WI38 (cell line): ENCODE measurements around the gene SCAF4.

Experiments used
- H3K4me3 ChIP-seq: 2 replicates; pipeline ENCODE4 v1.5.1; 2011; ENCODE audit warnings: low read depth, mild to moderate bottlenecking, control low read depth, low read length
- TF ChIP-seq, protein P1 (sequence below): IDR thresholded peaks from 2 replicates; pipeline ENCODE4 v1.5.1; 2012; ENCODE audit warnings: low read depth, mild to moderate bottlenecking, control low read depth, low read length

SCAF4 gene

DNA sequence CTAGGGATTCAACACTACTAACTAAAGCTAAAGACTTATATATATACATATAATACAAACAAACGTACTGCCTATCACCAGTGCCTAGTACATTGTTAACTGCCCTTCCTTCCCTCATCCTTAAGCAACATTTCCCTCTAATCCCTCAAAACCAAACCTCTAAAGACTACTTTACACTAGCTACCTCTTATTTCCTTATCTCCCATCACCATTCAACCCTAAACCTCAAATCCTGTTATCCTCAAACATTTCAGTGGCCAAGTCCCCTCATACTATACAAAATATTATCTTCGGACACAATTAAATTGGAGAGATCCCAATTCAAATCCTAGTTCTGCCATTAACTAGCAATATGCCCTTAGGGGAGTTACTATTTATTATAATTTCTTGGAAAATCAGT is 3.7 kb downstream of the SCAF4 start:
- TF ChIP-seq, protein P1, sequence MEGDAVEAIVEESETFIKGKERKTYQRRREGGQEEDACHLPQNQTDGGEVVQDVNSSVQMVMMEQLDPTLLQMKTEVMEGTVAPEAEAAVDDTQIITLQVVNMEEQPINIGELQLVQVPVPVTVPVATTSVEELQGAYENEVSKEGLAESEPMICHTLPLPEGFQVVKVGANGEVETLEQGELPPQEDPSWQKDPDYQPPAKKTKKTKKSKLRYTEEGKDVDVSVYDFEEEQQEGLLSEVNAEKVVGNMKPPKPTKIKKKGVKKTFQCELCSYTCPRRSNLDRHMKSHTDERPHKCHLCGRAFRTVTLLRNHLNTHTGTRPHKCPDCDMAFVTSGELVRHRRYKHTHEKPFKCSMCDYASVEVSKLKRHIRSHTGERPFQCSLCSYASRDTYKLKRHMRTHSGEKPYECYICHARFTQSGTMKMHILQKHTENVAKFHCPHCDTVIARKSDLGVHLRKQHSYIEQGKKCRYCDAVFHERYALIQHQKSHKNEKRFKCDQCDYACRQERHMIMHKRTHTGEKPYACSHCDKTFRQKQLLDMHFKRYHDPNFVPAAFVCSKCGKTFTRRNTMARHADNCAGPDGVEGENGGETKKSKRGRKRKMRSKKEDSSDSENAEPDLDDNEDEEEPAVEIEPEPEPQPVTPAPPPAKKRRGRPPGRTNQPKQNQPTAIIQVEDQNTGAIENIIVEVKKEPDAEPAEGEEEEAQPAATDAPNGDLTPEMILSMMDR: no peak
- H3K4me3 ChIP-seq: no peak overlapping the region

DNA sequence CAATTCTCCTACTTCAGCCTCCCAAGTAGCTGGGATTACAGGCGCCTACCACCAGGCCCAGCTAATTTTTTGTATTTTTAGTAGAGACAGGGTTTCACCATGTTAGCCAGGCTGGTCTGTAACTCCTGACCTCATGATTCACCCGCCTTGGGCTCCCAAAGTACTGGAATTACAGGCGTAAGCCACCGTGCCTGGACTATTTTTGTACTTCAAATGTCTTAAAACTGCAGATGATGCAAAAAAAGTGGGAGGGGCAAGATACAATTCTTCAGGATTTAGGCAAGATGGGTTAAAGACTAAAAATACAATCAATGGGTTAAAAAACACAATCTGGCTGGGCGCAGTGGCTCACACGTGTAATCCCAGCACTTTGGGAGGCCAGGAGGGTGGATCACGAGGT is 4.7 kb downstream of the SCAF4 start:
- TF ChIP-seq, protein P1: no peak
- H3K4me3 ChIP-seq: no peak overlapping the region

DNA sequence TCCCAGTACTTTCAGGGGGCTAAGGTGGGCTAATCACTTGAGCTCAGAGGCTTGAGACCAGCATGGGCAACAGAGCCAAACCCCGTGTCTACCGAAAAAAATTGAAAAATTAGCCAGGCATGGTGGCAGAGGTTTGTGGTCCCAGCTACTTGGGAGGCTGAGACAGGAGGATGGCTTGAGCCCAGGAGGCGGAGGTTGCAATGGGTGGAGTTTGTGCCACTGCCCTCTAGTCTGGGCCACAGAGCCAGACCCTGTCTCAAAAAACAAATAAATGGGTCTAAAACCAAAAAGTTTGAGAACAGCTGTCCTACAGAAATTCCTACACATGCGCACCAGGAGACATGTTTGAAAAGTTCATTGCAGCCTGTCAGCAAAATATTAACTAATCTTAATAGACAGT is 5.5 kb downstream of the SCAF4 start:
- H3K4me3 ChIP-seq: no peak overlapping the region
- TF ChIP-seq, protein P1: no peak

DNA sequence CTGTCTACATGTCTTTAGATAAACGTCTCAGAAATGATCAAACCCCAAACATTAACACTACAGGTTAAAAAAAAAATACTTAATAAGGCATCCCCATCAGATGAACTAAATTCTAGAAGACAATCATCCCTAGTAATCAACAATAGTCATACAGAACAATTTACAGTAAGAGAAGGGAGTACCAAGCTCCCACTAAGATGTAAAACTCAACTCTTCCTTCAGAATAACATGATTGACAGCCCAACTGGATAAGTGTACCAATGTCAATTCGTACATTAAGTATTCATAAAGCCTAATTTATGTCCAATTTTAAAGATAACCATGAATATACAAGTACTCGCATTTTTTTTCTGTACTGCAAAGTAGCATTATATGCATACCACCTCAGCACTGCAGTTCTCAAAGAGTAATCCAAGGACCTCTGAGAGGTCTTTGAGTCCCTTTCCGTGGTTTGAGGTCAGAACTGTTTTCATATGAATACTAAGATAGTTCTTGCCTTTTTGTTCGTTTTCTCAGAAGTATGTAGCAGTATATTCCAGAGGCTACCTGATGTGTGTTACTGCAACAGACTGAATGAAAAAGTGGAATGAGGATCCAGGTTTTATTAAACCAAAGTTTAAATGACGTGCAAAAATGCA is 6.6 kb downstream of the SCAF4 start:
- no peak overlapping the region for H3K4me3 ChIP-seq

DNA sequence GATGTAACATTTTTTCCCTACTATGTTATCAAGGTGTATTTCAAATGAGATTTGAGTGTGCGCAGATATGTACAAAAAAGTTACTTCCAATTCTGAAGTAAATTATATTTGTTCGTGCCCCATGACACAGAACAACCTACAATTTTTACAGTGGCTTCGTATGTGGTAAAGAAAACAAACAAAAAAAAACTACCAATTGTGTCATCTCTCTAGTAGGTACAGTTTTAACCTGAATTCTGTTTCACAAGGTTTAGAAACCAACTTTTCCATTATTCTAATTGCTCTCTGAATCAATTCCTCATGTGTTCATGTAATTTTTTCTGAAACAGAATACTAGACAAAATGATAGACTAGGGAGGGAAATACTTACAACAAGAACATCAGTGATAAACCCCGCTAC is 7.4 kb downstream of the SCAF4 start:
- TF ChIP-seq, protein P1: no peak
- no peak overlapping the region for H3K4me3 ChIP-seq

More for the DNA sequence above, 6.6 kb downstream of the SCAF4 start:
- TF ChIP-seq, protein P1: no peak

DNA sequence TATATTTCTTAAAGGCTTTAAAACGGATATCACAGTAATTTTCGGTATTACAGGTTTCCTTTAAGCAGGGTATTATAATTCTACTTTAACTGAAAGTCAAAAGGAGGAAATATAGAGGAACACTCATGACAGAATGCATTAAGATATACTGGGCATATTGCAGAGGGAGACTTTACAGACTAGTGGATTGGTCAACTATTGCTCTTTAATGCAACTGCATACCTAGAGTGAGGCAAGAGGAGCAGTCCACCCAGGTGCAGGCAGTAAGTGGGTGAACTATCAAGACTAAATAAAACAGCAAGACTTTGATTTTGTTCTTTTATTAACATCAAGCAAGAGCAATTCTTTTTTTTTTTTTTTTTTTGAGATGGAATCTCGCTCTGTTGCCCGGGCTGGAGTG is 10.5 kb downstream of the SCAF4 start:
- TF ChIP-seq, protein P1: no peak
- H3K4me3 ChIP-seq: no peak overlapping the region

DNA sequence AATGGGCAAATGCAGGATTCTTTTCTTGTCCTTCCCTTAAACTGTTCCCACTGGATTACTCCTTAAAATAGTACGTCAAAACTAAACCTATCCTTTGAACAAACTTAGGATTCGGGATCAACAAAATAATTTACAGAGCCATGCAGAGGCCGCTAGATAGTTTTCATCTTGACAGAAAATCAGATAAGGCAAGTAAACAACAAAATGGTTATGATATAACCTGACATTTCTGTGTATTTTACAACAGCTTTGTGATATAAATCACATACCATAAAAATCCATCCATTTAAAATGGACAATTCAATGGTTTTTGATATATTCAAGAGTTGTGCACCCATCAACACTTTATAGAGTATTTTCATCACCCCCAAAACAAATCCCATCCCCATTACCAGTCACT is 11.2 kb downstream of the SCAF4 start:
- no peak overlapping the region for H3K4me3 ChIP-seq
- TF ChIP-seq, protein P1: no peak
